Lower leg skin (tissue), 3 donors: ENCODE measurements around the gene MEX3A.

Source experiments
- CTCF ChIP-seq, 3 donors: fragments of 450-650 bp; IDR thresholded peaks; one replicate each; pipeline ENCODE4 v1.5.1; 2016; ENCODE audit warnings: antibody characterized with exemption in 3 of 3, mild to moderate bottlenecking in 3 of 3, moderate library complexity in 2 of 3
- POLR2A ChIP-seq, 2 donors: fragments of 450-650 bp; IDR thresholded peaks; one replicate each; pipeline ENCODE4 v1.6.1; 2016 to 2017; ENCODE audit warnings: antibody characterized with exemption in 2 of 2, mild to moderate bottlenecking in 1 of 2, moderate library complexity in 1 of 2

- TF ChIP-seq CTCF (IDR thresholded peaks at IDR 0.05) (no peak), POLR2A (IDR thresholded peaks at IDR 0.05) (no peak)
Measured at GRCh38 chr1:156070548-156070947, 11.7 kb downstream of the MEX3A start.
